Progenitor cell of endocrine pancreas (in vitro differentiated cells): ENCODE results near the gene PTTG1IP. TPM values are rescaled to one million over a fixed set of nuclear protein-coding genes. Genes with fewer than 3 reads are reported as not detected.

Source experiments
- DNase-seq: peaks from one replicate; pipeline ENCODE4 v3.0.0; 2021; ENCODE audit warnings: low spot score; ENCODE audit not compliant: unreplicated experiment
- H3K27ac Mint-ChIP-seq: 2 replicates; pipeline ENCODE4 v1.8.0; 2021; ENCODE audit warnings: mild to moderate bottlenecking, moderate library complexity, mixed read lengths
- H3K27me3 Mint-ChIP-seq: 2 replicates; pipeline ENCODE4 v1.8.0; 2021; ENCODE audit warnings: mixed read lengths
- H3K36me3 Mint-ChIP-seq: 2 replicates; pipeline ENCODE4 v1.8.0; 2022; ENCODE audit warnings: mixed read lengths; ENCODE audit not compliant: insufficient read depth
- H3K4me1 Mint-ChIP-seq: 2 replicates; pipeline ENCODE4 v1.8.0; 2021; ENCODE audit warnings: low read depth, mixed read lengths
- H3K4me3 Mint-ChIP-seq: 2 replicates; pipeline ENCODE4 v1.8.0; 2021; ENCODE audit warnings: low read depth, mild to moderate bottlenecking, moderate library complexity, mixed read lengths
- H3K9me3 Mint-ChIP-seq: 2 replicates; pipeline ENCODE4 v1.8.0; 2021; ENCODE audit warnings: low read depth, mixed read lengths
- total RNA-seq: library from RNA; stranded (reverse); gene quantifications from 2 replicates; pipeline ENCODE4 v1.2.1, GENCODE V29; 2021
- TF ChIP-seq, protein P1 (sequence below): fragments of 200-600 bp; sonication (generic); IDR thresholded peaks from one replicate; pipeline ENCODE4 v1.5.0; 2021; ENCODE audit warnings: antibody characterized with exemption, mild to moderate bottlenecking; ENCODE audit not compliant: unreplicated experiment

Gene PTTG1IP
- total RNA-seq, 1 donor from 2014 or later: 221 TPM

DNA sequence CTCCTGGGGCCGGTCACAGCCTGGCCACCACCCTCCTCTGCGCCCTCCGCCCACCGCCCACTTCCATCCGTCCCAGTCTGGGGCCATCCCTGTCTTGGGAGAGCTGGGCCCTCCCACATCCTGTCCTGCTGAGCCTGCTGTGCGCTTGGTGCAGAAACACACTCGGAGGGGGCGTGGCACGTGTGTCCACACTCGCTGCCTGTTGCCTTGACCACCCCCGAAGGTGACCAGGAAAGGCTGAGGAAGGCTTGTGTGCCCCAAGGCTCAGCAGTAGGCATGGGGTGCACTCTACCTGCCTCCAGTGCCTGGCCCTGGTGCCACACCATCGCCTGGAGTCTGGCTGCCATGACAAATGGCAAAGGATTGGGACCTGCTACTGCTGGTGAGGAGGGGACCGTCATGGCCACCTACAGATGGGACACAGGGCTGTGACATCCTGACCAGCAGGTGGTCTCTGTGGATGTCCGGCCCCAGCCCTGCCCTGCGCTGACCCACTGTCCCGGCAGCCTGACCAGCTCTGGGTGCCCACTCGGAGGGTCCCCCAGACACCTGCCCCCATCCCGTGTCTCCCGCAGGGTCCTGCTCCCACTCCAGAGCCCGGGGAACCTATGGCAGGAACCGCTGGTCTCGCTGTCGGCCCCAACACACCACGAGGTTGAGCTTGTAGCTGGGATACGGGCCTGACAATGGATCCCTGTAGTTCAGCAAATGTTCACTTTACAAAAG is 23.2 kb upstream of the PTTG1IP start:
- Mint-ChIP-seq H3K4me1 (no peaks in the 10 kb centered on the region), H3K36me3 (no peaks in the 10 kb centered on the region), H3K27ac (no peak overlapping the region), H3K4me3 (no peak overlapping the region), H3K27me3 (peaks cover 19% of the 10 kb centered on the region), H3K9me3 (no peaks in the 10 kb centered on the region)
- DNase-seq: no peak
- TF ChIP-seq, protein P1, sequence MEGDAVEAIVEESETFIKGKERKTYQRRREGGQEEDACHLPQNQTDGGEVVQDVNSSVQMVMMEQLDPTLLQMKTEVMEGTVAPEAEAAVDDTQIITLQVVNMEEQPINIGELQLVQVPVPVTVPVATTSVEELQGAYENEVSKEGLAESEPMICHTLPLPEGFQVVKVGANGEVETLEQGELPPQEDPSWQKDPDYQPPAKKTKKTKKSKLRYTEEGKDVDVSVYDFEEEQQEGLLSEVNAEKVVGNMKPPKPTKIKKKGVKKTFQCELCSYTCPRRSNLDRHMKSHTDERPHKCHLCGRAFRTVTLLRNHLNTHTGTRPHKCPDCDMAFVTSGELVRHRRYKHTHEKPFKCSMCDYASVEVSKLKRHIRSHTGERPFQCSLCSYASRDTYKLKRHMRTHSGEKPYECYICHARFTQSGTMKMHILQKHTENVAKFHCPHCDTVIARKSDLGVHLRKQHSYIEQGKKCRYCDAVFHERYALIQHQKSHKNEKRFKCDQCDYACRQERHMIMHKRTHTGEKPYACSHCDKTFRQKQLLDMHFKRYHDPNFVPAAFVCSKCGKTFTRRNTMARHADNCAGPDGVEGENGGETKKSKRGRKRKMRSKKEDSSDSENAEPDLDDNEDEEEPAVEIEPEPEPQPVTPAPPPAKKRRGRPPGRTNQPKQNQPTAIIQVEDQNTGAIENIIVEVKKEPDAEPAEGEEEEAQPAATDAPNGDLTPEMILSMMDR: no peak

DNA sequence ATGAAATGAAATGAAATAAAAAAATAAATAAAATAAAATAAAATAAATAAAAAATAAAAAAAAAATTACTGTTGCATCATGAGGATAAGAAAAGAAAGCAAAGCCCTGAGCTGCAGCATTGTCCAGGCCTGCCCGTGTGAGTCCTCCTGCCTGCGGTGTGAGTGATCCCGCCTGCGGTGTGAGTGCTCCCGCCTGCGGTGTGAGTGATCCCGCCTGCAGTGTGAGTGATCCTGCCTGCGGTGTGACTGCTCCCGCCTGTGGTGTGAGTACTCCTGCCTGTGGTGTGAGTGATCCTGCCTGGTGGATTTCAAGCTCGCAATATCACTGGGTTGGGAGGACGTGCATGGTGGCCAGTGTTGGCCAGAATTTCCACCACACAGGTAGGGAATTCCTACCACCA is 22.4 kb upstream of the PTTG1IP start:
- H3K27ac Mint-ChIP-seq: no peak overlapping the region
- H3K9me3 Mint-ChIP-seq: no peaks in the 10 kb centered on the region
- H3K4me1 Mint-ChIP-seq: no peaks in the 10 kb centered on the region
- TF ChIP-seq, protein P1: no peak
- DNase-seq: no peak
- no peak overlapping the region for H3K4me3 Mint-ChIP-seq
- no peaks in the 10 kb centered on the region for H3K36me3 Mint-ChIP-seq
- H3K27me3 Mint-ChIP-seq: peaks cover 19% of the 10 kb centered on the region

DNA sequence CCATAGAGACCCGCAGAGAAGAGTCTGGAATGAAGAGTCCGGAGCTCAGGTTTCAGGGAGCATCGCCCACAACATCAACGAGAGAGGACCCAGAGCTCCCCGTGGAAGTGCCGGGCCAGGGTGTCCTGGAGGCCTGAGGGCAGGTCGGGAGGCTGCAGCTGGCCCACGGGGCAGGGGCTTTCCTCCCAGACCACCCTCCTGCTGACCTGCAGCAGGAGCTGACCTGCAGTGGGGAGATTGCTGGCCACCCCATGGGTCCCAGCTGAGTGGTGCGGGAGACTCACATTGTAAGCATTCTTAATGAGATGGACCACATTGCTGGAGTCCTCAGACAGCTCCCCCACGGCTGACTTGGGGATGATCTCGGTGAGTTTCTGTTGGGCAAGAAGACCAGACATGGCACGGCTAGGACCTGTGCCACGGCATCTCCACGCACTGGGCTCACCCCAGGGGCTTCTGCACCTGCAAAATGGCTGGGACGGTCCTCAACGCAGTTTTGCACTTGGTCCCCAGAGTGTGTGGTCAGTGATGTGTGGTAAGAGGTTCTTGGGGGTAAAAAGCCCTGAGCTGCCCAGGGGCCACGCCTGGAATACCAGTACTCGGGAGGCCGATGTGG is 21.3 kb upstream of the PTTG1IP start:
- TF ChIP-seq, protein P1: no peak
- Mint-ChIP-seq H3K36me3 (no peaks in the 10 kb centered on the region), H3K27ac (no peak overlapping the region), H3K9me3 (no peaks in the 10 kb centered on the region), H3K27me3 (peaks cover 19% of the 10 kb centered on the region), H3K4me1 (no peaks in the 10 kb centered on the region), H3K4me3 (no peak overlapping the region)
- no peak for DNase-seq

- Mint-ChIP-seq H3K4me1 (no peaks in the 10 kb centered on the region), H3K36me3 (no peaks in the 10 kb centered on the region), H3K4me3 (no peak overlapping the region), H3K9me3 (no peaks in the 10 kb centered on the region), H3K27ac (no peak overlapping the region), H3K27me3 (peaks cover 19% of the 10 kb centered on the region)
- no peak for DNase-seq
- TF ChIP-seq, protein P1: no peak
Measured at GRCh38 chr21:44893948-44894656, 20.6 kb upstream of the PTTG1IP start.

DNA sequence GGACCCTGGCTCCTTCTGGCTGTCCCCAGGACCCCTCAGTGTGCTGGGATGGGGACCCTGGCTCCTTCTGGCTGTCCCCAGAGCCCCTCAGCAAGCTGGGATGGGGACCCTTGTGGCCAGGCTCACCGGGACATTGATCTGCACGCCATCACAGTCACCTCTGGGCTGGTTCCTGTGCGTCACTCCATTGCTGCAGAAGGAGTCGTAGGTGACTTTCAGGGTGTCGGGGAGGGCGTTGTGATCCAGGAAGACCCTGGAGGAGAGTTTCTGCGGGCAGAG is 19.7 kb upstream of the PTTG1IP start:
- Mint-ChIP-seq H3K27ac (no peak overlapping the region), H3K9me3 (no peaks in the 10 kb centered on the region), H3K36me3 (no peaks in the 10 kb centered on the region), H3K27me3 (peaks cover 14% of the 10 kb centered on the region), H3K4me1 (no peaks in the 10 kb centered on the region), H3K4me3 (no peak overlapping the region)
- TF ChIP-seq, protein P1: no peak
- DNase-seq: no peak
